ENCODE data around the gene CCDC7.

DNA sequence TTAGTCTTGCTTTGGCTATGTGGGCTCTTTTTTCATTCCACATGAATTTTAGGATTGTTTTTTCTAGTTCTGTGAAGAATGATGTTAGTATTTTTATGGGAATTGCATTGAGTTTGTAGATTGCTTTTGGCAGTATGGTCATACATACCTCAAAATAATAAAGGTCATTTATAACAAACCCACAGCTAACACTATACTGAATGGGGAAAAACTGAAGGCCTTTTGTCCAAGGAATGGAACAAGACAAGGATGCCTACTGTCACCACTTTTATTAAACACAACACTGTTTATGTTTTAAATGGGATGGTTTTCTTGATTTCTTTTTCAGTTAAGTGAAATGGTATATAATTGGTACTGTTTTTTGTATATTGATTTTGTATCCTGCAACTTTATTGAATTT is 84.3 kb downstream of the CCDC7 start:
- TF ChIP-seq CTCF (conservative IDR thresholded peaks at IDR 0.05; ENCODE audit: low read length) (no peak), EZH2phosphoT487 (IDR thresholded peaks at IDR 0.05; ENCODE audit: borderline replicate concordance, low read depth, low read length) (no peak)
